AG09319 (cell line): ENCODE data around the gene HOMER1.

Experiments used
- DNase-seq: peaks from one replicate; pipeline ENCODE4 v3.0.0-alpha.2; 2010; ENCODE audit warnings: low read depth; ENCODE audit errors: extremely low read depth
- TF ChIP-seq, protein P1 (sequence below): IDR thresholded peaks from 2 replicates; pipeline ENCODE4 v1.5.1; 2011; ENCODE audit warnings: low read depth, mild to moderate bottlenecking, inconsistent platforms, low read length, moderate library complexity

HOMER1 gene

DNA sequence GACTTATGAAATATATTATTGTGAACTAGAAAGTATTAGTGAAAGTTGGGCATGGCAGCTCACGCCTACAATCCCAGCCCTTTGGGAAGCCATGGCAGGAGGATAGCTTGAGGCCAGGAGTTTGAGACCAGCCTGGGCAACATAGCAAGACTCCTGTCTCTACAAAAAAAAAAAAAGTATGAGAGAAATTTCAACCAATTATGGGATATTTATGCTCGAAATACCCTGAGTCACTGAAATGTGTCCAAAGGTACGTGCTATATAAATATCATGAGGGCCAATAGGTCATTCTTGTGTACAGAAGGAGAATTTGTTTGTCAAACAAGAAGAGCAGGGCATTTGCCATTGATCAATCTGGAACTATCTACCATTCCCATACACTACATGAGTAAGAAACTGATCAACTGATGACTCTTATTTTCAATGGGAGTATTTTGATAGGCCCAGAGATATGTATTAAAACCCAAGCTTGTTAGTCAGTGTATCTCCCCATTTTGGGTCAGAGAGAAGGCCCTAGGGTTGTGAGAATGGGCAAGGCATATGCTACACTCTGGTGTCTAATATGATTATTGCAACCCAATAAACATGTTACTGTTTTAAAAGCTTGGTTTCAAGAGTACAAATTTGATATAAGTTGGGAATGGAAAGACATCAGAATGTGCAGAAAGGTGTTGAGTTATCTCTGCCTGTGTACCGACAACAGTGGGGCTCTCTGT lies 21.7 kb upstream of the HOMER1 start:
- TF ChIP-seq, protein P1, sequence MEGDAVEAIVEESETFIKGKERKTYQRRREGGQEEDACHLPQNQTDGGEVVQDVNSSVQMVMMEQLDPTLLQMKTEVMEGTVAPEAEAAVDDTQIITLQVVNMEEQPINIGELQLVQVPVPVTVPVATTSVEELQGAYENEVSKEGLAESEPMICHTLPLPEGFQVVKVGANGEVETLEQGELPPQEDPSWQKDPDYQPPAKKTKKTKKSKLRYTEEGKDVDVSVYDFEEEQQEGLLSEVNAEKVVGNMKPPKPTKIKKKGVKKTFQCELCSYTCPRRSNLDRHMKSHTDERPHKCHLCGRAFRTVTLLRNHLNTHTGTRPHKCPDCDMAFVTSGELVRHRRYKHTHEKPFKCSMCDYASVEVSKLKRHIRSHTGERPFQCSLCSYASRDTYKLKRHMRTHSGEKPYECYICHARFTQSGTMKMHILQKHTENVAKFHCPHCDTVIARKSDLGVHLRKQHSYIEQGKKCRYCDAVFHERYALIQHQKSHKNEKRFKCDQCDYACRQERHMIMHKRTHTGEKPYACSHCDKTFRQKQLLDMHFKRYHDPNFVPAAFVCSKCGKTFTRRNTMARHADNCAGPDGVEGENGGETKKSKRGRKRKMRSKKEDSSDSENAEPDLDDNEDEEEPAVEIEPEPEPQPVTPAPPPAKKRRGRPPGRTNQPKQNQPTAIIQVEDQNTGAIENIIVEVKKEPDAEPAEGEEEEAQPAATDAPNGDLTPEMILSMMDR = no peak
- no peak for DNase-seq

DNA sequence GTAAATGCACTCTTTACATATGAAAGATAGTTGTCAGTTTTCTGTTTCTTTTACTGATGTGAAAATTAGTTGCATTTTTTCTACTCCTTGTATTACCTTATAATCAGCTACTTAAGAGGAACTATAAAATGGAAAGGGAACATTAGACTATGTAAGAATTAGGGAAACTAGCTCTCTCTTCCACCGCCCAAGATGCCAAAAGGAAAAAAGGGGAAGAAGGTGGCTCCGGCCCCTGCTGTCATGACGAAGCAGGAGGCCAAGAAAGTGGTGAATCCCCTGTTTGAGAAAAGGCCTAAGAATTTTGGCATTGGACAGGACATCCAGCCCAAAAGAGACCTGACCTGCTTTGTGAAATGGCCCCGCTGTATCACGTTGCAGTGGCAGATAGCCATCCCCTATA lies 15.2 kb upstream of the HOMER1 start:
- DNase-seq = no peak
- TF ChIP-seq, protein P1 = no peak

DNA sequence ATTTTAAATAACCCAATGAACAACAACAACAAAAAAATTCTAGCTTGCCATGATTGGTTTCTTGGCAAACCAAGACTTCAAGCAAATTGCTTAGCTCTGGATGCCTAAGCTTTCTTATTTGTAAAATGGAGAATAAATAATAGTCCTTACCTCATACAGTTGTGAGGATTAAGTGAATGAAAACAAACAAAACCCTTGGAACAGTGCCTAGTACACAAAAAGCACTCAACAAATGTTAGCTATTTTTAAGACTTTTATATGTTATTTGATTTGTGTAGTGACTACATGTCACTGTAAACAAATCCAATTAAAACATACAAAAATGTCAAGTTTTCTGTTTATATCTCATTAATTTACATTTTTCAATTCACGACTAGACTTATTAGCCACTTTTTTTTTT lies 13.5 kb upstream of the HOMER1 start:
- TF ChIP-seq, protein P1 = no peak
- DNase-seq = no peak

DNA sequence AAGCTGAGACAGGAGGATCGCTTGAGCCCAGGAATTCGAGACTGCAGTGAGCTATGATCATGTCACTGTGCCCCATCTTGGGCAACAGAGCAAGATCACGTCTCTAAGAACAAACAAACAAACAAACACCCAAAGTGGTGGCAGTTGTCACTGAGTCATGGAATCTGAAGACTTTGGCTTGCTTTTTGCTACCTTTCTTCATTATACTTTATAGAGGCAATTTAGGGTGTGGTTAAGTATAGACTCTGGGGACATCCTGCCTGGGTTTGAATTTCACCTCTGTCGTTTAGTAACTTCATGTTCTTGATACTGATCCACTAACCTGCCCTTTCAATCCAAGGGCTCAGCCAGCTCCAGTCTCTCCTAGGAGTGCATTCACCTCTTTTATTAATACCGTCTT lies 13.0 kb upstream of the HOMER1 start:
- no peak for DNase-seq
- TF ChIP-seq, protein P1 = no peak

DNA sequence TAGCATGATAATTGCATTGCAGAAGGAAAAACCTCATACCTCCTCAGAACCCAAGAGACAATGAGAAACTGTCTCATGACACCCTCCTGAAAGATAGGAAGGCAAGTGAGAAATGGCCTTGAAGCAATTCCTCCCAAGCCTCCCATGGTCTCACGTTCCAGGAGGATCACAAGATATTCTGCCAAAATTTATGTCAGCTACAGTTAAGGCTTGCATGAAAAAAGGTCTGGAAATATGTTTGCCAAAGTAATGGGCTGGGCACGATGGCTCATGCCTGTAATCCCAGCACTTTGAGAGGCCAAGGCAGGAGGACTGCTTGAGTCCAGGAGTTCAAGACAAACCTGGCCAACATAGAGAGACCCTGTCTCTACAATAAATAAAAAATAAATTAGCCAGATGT lies 12.6 kb upstream of the HOMER1 start:
- TF ChIP-seq, protein P1 = no peak
- DNase-seq = no peak

DNA sequence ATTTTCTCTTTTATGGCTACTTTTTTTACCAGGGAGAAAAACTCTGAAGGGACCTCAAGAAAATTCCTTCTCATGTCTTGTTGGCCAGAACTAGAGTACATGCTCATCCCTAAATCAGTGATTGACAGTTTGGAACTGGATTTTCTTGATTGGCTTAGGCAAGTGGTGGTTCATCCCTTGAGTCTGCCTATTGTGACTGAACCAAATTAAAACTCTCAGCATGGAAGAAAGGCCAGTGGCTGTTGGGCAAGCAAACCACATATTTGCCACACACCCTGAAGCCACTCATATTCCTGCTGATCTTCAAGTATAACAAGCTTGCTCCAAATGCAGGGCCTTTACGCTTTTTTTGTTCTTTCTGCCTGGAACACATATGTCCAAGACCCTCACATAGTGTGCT lies 7.2 kb upstream of the HOMER1 start:
- no peak for DNase-seq
- TF ChIP-seq, protein P1 = no peak

DNA sequence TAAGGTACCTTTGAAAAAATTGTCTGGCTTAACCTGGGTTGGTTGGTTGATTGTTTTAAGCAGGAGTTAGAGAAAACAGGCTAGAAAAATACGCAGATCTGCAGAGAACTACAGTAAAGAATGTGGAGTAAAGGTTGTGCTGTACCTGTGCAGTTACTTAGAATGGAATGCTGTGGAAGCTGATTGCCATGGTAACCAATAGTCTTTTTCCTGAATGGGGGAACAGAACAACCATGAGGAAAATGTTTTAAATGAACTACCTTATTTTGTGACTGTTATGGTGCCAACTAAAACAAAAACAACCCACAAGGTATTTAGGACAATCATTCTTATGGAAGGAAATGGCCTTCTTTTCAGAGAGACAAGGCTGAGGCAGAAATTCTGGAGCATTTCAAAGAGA lies 4.8 kb upstream of the HOMER1 start:
- no peak for DNase-seq
- TF ChIP-seq, protein P1 = no peak
